Suprapubic skin (tissue), 4 donors: ENCODE data around the gene MORN4. TPM values are rescaled to one million over a fixed set of nuclear protein-coding genes. Genes with fewer than 3 reads are reported as not detected.
"Not testable (repeated sequence)": the region's sequence is repeated elsewhere in the genome, so short reads cannot be mapped to it uniquely, and the experiment has no call there.

ENCODE experiments used
- DNase-seq, 2 donors: peaks; one replicate each; pipeline ENCODE4 v3.0.0-alpha.2; 2019; ENCODE audit warnings: low spot score in 2 of 2
- H3K27ac ChIP-seq: fragments of 200-600 bp; sonication (generic); one replicate; pipeline ENCODE4 v1.5.1; 2019
- H3K27me3 ChIP-seq: fragments of 200-600 bp; sonication (generic); one replicate; pipeline ENCODE4 v1.5.1; 2019
- H3K36me3 ChIP-seq: fragments of 200-600 bp; sonication (generic); one replicate; pipeline ENCODE4 v1.5.1; 2019
- H3K4me1 ChIP-seq: fragments of 200-600 bp; sonication (generic); one replicate; pipeline ENCODE4 v1.5.1; 2019
- H3K4me3 ChIP-seq: fragments of 200-600 bp; sonication (generic); one replicate; pipeline ENCODE4 v1.5.1; 2019; ENCODE audit warnings: mild to moderate bottlenecking
- H3K9me3 ChIP-seq: fragments of 200-600 bp; sonication (generic); one replicate; pipeline ENCODE4 v1.5.1; 2019
- CTCF ChIP-seq, 2 donors: fragments of 200-600 bp in 1 of 2; fragments of 450-650 bp in 1 of 2; sonication (generic) in 1 of 2; IDR thresholded peaks; one replicate each; pipeline ENCODE4 v1.5.1; 2016 to 2019; ENCODE audit warnings: antibody characterized with exemption in 2 of 2, mild to moderate bottlenecking in 1 of 2, moderate library complexity in 1 of 2
- EP300 ChIP-seq: sonication (generic); formaldehyde crosslinking; IDR thresholded peaks from one replicate; pipeline ENCODE4 v1.6.1; 2017; ENCODE audit warnings: antibody characterized with exemption
- POLR2A ChIP-seq, 2 donors: fragments of 450-650 bp; IDR thresholded peaks; one replicate each; pipeline ENCODE4 v1.6.1; 2017; ENCODE audit warnings: antibody characterized with exemption in 2 of 2, mild to moderate bottlenecking in 2 of 2, moderate library complexity in 2 of 2
- POLR2AphosphoS5 ChIP-seq, 3 donors: sonication (generic); formaldehyde crosslinking; IDR thresholded peaks; one replicate each; pipeline ENCODE4 v1.6.1; 2017; ENCODE audit warnings: antibody characterized with exemption in 3 of 3
- WGBS: methylation state at CpG from one replicate; pipeline ENCODE4 v1.1.5; 2018; 5-methylcytosine and 5-hydroxymethylcytosine counted together
- total RNA-seq, 4 donors: library from RNA; depleted of rRNA; stranded (reverse); fragments of >200 nt; gene quantifications; one replicate each; pipeline ENCODE4 v1.1.0, GENCODE V29; 2016

MORN4 gene
- total RNA-seq, 4 donors from 2014 or later = 1.3 to 5.6 (median 2.4) TPM

- Histone ChIP-seq H3K4me1 (peaks cover 23% of the 10 kb centered on the region), H3K36me3 (peaks cover 7% of the 10 kb centered on the region), H3K27me3 (no peaks in the 10 kb centered on the region), H3K4me3 (peak within 1 kb of the TSS; percentile 76), H3K27ac (peak within 1 kb of the TSS; percentile 83), H3K9me3 (no peaks in the 10 kb centered on the region)
- 6% methylated on average over 12 of the region's 54 CpGs for WGBS
- peak; percentile 100 for DNase-seq
- TF ChIP-seq EP300 = no peak
- TF ChIP-seq POLR2A (IDR thresholded peaks at IDR 0.05) = peak in 1 of 2 donors; percentile 92
- TF ChIP-seq POLR2AphosphoS5 (IDR thresholded peaks at IDR 0.05) = peak in 1 of 3 donors; percentile 35
Measured at GRCh38 chr10:97640174-97640867, 7.0 kb upstream of the MORN4 start, which contains the start of gene PI4K2A. TSS of gene PI4K2A (plus strand) at chr10:97640671. CDS start at chr10:97640743, 72 bp downstream.

- peaks cover 23% of the 10 kb centered on the region for H3K4me1 ChIP-seq
- not testable (repeated sequence) for H3K4me3 ChIP-seq, H3K9me3 ChIP-seq, H3K27ac ChIP-seq, DNase-seq, H3K36me3 ChIP-seq, H3K27me3 ChIP-seq
- WGBS = 73% methylated on average over 3 of the region's 3 CpGs
Measured at GRCh38 chr10:97639090-97639489, 5.8 kb upstream of the MORN4 start.

GRCh38 chr10:97635577-97635976 lies 2.3 kb upstream of the MORN4 start:
- 93% methylated on average over 1 of the region's 1 CpG for WGBS
- Histone ChIP-seq H3K27me3 (no peaks in the 10 kb centered on the region), H3K9me3 (no peaks in the 10 kb centered on the region), H3K4me3 (no peak overlapping the region), H3K27ac (no peak overlapping the region), H3K4me1 (peaks cover 9% of the 10 kb centered on the region), H3K36me3 (no peaks in the 10 kb centered on the region)
- no peak for DNase-seq
- TF ChIP-seq CTCF (IDR thresholded peaks at IDR 0.05) (no peak), POLR2AphosphoS5 (IDR thresholded peaks at IDR 0.05) (no peak), EP300 (no peak), POLR2A (IDR thresholded peaks at IDR 0.05) (no peak)

- Histone ChIP-seq H3K4me1 (peaks cover 6% of the 10 kb centered on the region), H3K27me3 (no peaks in the 10 kb centered on the region), H3K27ac (no peak overlapping the region), H3K4me3 (peak overlapping the region; percentile 85), H3K9me3 (no peaks in the 10 kb centered on the region), H3K36me3 (no peaks in the 10 kb centered on the region)
- DNase-seq = no peak
- 80% methylated on average over 8 of the region's 8 CpGs for WGBS
- no peak for TF ChIP-seq CTCF (IDR thresholded peaks at IDR 0.05)
- TF ChIP-seq POLR2A (IDR thresholded peaks at IDR 0.05) = no peak
- no peak for TF ChIP-seq POLR2AphosphoS5 (IDR thresholded peaks at IDR 0.05)
- no peak for TF ChIP-seq EP300
Measured at GRCh38 chr10:97633921-97634320, 621 bp upstream of the MORN4 start.

DNA sequence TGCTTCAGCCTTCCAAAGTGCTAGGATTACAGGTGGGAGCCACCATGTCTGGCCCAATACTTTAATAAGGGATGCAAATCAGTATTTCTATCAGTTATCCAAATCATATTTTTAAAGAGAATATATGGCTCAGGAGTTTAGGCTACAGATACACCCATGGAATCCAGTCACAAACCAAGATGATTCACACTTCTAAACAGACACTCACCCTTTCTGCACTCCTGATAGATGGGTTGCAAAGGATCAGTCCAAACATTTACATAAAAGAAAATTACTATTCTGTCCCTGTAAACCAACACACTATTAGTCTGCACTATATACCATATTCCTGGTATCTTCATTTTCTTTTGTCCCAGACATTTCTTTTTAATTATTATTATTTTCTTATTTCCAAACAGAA lies 2.2 kb downstream of the MORN4 start:
- H3K36me3 ChIP-seq = no peaks in the 10 kb centered on the region
- H3K4me3 ChIP-seq = no peak overlapping the region
- no peaks in the 10 kb centered on the region for H3K9me3 ChIP-seq
- no peaks in the 10 kb centered on the region for H3K27me3 ChIP-seq
- H3K27ac ChIP-seq = no peak overlapping the region
- TF ChIP-seq POLR2A (IDR thresholded peaks at IDR 0.05) = no peak
- no peak for TF ChIP-seq EP300
- no peak for TF ChIP-seq CTCF (IDR thresholded peaks at IDR 0.05)
- TF ChIP-seq POLR2AphosphoS5 (IDR thresholded peaks at IDR 0.05) = no peak
- DNase-seq = no peak
- H3K4me1 ChIP-seq = peaks cover 6% of the 10 kb centered on the region

DNA sequence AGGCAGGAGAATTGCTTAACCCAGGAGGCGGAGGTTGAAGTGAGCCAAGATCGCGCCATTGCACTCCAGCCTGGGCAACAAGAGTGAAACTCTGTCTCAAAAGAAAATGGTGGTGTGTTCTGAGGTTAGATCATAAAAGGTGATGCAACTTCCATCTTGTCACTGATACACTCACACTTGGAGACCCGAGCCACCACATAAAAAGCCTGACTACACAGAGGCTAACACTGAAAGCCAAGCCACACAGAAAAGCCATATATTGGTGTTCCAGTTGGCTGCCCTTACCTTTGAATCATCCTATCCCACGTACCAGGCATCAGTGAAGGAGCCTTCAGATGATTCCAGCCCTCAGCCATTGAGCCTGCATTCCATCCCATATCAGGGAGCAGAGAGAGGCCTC lies 4.0 kb downstream of the MORN4 start:
- TF ChIP-seq EP300 = no peak
- TF ChIP-seq POLR2AphosphoS5 (IDR thresholded peaks at IDR 0.05) = no peak
- no peak for TF ChIP-seq POLR2A (IDR thresholded peaks at IDR 0.05)
- no peak for TF ChIP-seq CTCF (IDR thresholded peaks at IDR 0.05)
- Histone ChIP-seq H3K27me3 (no peaks in the 10 kb centered on the region), H3K27ac (no peak overlapping the region), H3K4me3 (no peak overlapping the region), H3K4me1 (peaks cover 6% of the 10 kb centered on the region), H3K9me3 (no peaks in the 10 kb centered on the region), H3K36me3 (no peaks in the 10 kb centered on the region)
- WGBS = 95% methylated on average over 5 of the region's 5 CpGs
- no peak for DNase-seq
